Middle frontal gyrus (tissue), 1 donor: ENCODE measurements around the gene TMCC2.
A peak's percentile ranks its signal among the peaks of the same experiment; 100 is the strongest.
"Not testable (repeated sequence)": the region's sequence is repeated elsewhere in the genome, so short reads cannot be mapped to it uniquely, and the experiment has no call there.

ENCODE experiments used
- DNase-seq: peaks from one replicate; pipeline ENCODE4 v3.0.0-alpha.2; 2015; ENCODE audit warnings: low spot score; ENCODE audit errors: extremely low spot score

Gene TMCC2, protein sequence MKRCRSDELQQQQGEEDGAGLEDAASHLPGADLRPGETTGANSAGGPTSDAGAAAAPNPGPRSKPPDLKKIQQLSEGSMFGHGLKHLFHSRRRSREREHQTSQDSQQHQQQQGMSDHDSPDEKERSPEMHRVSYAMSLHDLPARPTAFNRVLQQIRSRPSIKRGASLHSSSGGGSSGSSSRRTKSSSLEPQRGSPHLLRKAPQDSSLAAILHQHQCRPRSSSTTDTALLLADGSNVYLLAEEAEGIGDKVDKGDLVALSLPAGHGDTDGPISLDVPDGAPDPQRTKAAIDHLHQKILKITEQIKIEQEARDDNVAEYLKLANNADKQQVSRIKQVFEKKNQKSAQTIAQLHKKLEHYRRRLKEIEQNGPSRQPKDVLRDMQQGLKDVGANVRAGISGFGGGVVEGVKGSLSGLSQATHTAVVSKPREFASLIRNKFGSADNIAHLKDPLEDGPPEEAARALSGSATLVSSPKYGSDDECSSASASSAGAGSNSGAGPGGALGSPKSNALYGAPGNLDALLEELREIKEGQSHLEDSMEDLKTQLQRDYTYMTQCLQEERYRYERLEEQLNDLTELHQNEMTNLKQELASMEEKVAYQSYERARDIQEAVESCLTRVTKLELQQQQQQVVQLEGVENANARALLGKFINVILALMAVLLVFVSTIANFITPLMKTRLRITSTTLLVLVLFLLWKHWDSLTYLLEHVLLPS

DNA sequence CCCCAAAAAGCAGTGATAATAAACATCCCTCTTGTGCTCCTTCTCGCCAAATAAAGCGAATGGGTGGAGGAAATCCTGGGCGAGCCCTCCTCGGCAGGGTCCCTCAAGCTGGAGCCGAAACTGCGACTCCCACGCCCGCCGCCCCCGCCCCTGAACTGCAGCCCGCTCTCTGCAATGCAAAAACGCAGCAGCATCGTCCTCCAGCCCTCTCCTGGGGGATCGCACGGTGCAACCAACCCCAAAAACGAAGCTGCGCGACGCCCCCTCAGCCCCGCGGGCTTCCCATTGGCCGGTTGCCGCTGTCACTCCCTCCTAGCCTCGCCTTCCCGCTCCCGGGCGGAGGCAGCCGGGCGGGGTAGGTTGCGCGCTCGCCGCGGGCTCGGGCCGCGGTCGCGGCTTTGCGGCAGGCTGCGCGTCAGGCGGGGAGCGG, at the start of gene TMCC2:
Gene TMCC2 (plus strand): TSS at position 363 of the 430 bp plus-strand sequence. CDS start 619 bp downstream, outside the sequence.
- peak; percentile 92 for DNase-seq

DNA sequence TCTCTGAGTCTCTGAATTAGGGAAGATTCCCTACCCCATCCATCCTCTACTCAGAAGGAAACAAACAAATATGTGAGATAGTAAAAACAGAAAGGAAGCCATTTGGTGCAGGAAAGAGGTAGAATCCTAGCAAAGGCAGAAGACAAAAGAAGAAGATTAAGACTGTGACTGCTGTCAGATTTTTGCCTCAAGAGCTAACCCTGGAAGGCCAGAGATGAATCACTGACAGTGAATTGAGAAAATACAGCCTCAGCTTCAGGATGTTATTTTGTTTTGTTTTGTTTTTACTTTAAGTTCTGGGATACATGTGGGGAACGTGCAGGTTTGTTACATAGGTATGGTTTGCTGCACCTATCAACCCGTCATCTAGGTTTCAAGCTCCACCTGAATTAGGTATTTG, 47.9 kb upstream of the TMCC2 start:
- no peak for DNase-seq

GRCh38 chr1:205180331-205180730, 47.4 kb upstream of the TMCC2 start:
- DNase-seq: not testable (repeated sequence)

DNA sequence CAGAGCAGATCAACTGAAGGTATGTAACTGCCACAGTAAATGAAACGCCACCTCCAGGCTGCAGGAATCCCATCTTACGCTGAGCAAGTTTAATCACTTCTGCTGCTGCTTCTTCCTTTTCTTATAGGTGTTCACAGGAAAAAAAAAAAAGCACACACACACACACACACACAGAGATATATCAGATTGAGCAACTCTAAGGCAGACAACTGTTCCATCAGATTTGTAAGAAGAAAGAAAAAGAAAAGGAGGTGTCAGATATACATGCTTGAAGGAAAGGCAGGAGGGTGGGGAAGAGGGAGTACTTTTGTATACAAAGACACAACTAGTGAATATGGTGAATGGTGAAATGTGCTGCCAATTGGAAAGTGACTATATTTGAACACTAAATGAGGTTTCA, 44.8 kb upstream of the TMCC2 start:
- no peak for DNase-seq

- DNase-seq: no peak
Measured at GRCh38 chr1:205183676-205184335, 43.9 kb upstream of the TMCC2 start.

- DNase-seq: no peak
Measured at GRCh38 chr1:205186191-205186590, 41.6 kb upstream of the TMCC2 start.

DNA sequence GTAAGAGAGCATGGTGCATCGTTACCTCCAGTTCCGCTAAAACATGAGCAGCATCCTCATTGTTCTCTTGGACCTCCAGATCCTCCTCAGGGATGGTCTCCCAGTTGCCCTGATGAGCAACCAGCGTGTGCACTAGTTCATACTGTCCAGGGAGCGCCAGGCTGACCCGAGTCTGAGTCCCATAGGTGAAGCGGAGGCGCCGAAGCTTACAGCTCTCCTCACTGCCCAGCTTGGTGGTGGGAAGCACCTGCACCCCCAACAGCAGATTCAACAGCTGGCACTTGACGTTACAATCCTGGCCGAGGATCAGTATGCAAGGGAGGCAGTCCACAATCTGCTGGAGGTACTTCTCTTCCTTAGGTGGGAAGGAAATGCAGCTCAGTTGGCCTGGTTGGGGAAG, 40.3 kb upstream of the TMCC2 start:
- no peak for DNase-seq

DNA sequence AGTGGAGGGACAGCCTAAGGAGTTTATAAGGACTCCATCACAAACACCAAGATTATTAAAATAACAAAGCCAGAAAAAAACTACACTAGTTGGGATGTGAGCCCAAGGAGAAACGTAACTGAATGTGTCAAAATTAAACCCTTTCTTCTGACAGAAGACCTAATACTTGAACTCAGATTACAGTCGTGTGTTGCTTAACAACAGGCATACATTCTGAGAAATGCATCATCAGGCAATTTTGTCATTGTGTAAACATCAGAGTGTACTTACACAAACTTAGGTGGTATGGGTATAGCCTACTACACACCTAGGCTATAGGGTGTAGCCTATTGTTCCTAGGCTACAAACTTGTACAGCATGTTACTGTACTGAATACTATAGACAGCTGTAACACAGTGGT, 39.6 kb upstream of the TMCC2 start:
- DNase-seq: no peak

DNA sequence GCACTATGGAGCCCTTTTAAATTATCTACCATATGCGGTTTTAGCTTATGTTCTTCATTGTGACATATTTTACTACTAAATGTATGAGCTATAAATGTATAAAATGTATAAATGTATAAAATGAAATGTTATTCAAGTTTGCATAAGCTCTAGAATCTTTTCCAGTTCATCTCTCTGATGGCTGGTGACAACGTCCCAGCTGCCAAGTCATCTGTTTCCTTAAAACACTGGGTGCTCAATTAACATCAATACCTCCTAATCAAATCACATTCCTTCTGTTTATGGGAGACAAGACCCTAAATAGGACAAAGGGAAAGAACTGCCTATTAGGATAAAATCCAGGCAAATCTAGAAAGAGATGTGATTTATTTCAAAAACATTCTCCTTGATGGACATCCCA, 39.1 kb upstream of the TMCC2 start:
- no peak for DNase-seq

- no peak for DNase-seq
Measured at GRCh38 chr1:205189131-205189530, 38.6 kb upstream of the TMCC2 start.

DNA sequence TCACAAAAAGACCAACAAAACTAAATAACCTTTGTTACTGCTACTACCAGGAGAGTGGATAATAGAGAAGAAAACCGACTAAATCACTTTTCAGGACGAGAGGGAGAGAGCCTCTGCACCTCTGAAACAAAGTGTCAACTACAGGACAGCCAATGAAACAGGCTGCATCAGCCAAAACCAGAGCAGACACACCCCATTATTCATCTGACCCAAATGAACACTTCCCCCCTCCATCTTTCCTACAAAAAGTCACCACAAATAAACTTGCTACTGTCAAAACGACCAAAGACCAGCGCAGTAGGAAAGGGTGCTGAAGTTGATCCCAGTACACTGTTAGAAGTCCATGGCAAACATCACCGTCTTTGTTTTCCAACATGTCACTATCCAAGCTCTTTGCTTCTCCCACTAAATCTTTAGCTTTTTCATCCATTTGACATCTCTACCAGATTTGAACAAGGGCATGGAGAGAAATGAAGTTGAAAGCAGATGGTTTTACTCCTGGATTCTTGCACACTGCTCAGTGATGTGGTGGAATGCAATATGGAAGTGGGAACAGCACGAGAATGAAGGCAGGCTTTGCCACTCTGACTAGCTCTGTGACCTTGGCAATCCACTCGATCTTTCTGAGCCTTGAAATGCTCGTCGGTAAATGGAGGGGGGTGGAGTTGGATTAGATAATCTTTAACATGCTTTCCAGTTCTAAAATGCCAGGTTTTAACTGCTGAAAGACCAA, 36.7 kb upstream of the TMCC2 start:
- DNase-seq: no peak

GRCh38 chr1:205191622-205192021, 36.1 kb upstream of the TMCC2 start:
- no peak for DNase-seq

- no peak for DNase-seq
Measured at GRCh38 chr1:205192287-205192686, 35.5 kb upstream of the TMCC2 start.

DNA sequence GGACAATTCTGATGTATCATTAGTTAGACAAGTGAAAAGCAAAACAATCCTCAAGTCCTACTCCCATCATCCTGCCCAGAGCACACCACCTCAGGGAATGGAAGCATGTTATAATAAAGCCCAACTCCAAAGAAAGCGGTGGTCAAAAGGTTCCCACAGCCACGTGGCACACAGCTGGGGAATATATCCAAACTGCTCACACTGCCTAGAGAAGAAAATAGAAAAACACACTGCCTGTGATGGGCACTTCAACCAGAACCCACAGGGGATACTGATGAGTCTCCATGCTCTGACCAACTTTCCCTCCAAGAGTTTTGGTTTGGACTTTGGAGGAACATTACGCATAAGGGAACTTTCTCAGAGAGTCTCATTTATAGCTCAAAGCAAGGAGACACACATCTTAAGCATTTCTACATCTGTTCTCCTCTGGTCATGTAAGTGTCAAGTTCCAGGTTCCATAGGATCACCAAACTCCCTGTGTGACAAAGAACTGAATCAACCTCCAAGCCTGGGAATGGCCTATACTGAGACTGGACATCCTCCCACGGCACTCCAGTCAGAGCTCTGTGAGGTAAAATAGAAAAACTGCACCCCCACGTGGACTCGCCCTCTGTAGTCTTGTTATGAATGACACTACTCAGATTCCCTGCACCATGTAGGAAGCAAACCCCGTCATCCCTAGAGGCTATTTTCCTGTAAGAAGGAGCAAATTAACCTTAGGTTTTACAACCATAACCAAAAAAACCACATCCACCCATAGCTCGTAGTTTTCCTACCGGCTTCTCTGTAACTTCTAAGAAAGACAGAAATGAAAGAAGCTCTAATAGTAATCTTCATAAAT, 28.4 kb upstream of the TMCC2 start:
- no peak for DNase-seq

GRCh38 chr1:205199931-205200299, 27.8 kb upstream of the TMCC2 start:
- DNase-seq: no peak

DNA sequence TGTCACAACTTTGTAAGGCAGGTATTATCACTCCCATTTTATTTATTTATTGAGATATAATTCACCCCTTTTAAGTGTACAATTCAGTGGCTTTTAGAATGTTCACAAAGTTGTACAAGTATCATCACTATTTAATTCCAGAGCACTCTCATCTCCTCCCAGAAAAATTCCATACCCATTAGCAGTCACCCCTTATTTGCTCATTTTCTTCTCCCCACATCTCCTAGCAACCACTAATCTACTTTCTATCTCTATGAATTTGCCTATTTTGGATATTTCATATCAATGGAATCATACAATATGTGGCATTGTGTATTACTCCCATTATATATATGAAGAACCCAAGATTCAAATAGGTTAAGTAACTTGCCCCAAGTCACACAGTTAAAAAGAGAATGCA, 23.2 kb upstream of the TMCC2 start:
- DNase-seq: no peak

GRCh38 chr1:205205055-205205454, 22.7 kb upstream of the TMCC2 start:
- DNase-seq: no peak

GRCh38 chr1:205208811-205209210, 18.9 kb upstream of the TMCC2 start:
- DNase-seq: no peak

DNA sequence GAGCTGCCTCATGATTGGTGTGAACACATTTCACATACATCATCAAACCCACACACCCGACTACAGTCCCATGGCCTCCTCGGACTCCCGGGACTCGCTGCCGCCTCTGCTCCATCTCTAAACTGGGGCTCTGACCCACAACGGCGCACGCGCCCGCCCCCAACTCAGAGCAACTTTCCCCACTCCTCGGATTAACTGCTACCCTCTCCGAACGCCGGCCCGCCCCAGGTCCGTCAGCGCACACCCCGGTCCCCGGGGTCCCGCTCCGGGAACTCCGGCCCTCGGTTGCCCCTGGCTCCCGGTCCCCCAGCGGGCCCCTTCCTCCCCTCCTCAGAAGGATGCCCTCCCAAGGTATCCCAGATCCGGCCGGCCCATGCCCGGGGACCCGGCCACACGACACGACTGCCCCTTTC, 17.0 kb upstream of the TMCC2 start:
- no peak for DNase-seq

- peak; percentile 95 for DNase-seq
Measured at GRCh38 chr1:205211169-205211838, 16.4 kb upstream of the TMCC2 start, which contains the start of gene DSTYK. Gene DSTYK, minus strand, starts transcription at chr1:205211702. Its CDS starts 167 bp downstream, at chr1:205211535.
